ELR (cell line): ENCODE measurements around the gene TFIP11.

Source experiments
- DNase-seq: peaks from one replicate; pipeline ENCODE4 v3.0.0-alpha.2; 2015; ENCODE audit warnings: low read depth

Gene TFIP11

DNA sequence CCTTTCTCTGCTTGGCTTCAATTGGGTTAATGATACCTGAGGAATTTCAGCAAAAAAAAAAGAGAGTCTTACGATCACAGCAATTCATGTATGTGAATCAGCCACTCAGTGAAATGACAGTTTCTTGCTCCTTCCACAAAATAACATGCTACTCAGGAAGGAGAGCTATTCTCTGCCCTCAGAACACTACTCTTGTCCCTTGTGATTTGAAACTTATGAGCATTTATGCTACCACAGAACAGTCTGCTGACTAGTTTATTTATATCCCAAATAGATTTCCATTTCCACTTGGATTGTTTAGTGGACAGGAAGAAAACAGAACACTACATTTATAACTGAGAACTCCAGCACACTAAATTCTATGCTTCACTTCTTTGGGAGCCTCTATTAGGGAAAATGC is 8.5 kb downstream of the TFIP11 start:
- no peak for DNase-seq

DNA sequence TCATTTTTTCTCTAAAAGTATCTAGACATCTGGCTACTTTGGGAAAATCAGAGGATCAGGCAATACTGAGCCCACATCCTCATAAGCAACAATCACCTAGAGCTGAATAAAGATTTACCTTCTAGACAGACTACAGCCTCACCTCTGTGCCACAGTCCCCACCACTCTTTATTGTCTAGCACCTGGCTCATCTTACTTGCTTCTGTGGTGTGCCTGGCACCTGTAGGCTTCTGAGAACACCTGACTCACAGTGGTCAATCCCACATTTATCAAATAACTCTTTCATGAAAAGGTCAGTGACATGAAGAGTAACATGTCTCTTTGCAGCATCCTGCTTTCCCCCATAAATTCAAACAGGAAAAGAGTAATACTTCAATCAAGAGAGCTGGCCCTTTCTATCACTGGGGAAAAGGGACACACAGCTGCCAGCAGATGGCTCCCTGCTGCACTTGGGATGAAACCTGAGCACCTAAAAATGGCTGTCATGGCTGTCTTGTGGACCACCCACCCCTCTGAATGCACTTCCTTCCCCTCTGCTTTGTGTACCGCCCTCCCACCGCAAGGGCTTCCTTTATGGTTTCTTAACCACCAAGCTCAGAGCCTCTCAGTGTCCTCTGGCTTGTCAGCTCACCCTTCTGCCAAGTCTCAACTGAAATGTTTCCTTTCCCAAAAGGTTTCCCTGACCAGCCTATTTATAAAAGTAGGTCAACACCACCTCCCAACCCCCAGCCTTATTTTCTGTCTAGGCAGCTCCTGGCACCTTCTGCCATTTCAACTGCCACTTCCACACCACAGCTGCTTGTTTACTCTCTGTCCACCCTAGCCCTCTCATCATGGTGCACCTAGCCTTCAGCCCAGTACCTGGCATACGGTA is 9.3 kb downstream of the TFIP11 start:
- DNase-seq, result peak; percentile 57

DNA sequence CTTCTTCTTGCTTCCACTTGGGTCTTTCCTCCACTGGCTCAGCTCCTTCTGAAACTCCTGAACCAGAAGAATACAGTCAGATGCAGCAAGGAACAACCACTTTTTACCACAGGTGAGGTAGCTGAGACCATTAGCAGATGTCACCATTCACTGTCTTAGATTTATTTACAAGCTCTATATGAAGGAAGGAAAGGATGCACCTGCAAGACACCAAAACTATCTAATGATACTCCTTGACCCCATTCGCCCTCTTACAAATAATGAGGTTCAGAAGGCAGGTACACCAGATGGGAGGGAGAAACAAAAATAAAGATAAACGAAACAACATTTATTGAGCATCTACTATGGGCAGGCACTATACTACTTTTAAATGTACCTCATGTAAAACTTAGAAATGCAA is 10.3 kb downstream of the TFIP11 start:
- DNase-seq, result no peak

GRCh38 chr22:26499188-26499703 is 13.0 kb downstream of the TFIP11 start:
- DNase-seq, result no peak

DNA sequence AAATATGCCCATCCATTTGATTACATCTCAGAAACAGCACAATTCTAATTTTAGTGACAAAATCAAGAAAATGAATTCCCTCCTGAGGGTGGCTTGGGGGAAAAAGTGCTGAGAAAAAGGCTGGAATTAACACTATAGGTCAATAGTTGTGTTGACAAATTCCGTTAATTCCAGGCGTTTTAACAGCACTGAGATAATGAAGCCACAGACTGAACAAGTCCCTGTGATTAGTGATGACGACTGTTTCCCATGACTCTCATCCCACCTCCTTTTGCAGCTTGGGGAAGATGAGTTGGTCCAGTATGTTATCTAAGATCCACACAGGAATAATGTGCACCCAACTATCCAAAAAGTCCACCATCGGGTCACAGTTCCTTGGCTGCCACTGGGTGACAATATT is 15.8 kb downstream of the TFIP11 start:
- DNase-seq, result no peak

- no peak for DNase-seq
These were observed 17.8 kb downstream of the TFIP11 start for GRCh38 chr22:26494506-26494905.

DNA sequence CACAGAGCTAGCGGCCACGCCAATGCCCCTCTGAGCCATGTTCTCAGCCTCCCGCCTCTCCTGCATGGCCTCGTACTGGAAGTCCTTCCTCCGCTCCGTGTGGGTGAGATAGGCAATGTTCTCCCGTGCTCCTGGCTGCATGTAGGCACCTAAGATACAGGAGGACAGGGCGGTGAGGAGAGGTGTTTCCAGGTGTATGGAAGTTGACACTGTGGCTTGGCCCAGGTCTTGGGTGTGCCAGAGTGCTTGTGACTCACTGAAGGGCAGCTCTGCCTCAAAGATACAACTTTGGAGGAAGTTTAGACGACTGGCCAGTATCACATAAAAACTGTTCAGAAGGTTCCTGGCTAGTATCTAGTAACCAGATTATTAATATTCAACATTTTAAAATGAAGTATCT is 20.1 kb downstream of the TFIP11 start:
- no peak for DNase-seq

GRCh38 chr22:26489447-26490036 is 22.7 kb downstream of the TFIP11 start:
- no peak for DNase-seq

GRCh38 chr22:26487996-26488395 is 24.3 kb downstream of the TFIP11 start:
- DNase-seq, result no peak

DNA sequence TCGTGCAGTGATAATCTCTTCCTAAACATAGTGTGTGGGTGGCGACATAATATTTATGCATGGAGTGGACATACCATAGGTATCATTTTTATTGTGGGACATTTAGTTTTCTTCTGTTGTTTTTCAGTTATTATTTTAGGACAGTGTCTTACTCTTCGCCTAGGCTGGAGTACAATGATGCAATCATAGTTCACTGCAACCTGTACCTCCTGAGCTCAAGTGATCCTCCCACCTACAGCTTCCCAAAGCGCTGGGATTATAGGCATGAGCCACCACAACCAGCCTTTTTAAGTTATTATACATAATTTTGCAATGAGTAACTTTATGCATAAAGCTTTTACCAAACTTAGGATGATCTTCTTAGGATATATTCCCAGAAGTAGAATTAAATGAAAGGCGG is 25.9 kb downstream of the TFIP11 start:
- DNase-seq, result no peak

DNA sequence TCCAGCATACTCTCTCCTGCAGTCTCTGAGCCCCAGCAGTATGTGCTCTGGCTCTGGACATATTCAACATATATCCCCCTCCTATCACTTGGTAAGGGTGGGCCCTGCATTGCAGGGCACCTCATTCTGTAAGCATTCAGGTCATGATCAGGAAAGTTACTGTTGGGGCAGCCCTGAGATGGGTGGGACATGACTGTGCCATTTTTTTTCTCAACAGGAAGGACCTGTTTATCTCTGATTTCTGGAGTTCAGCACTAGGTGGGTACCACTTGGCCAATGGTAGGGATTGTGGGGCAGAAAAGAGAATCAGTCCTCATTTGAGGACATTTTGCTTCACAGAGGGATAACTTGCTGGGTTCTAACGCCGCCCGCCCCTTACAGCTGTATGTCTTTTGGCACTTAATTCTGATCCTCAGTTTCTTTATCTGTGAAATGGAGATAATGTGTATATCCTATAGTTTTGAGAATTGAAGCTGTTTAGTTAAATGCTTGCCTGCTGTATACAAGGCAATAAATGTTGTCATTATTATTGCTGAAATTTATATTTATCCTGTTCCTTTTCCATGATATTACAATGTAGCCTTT is 26.4 kb downstream of the TFIP11 start:
- DNase-seq, result no peak

GRCh38 chr22:26485013-26485412 is 27.3 kb downstream of the TFIP11 start:
- DNase-seq, result peak; percentile 24

DNA sequence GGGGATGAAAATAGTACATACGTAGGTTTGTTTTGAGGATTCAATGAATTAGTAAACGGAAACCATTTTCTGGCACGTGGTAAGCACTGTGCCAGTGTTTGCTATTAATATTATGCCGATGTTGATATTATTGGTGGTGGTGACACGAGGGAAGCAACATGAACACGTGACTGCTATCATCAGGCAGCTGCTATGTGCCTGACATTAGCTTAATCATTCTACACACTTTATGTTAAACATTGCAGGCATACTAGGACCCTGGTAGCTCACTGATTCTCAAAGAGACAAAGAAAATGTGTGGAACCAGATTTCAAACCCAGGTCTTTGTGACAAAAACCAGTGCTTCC is 27.9 kb downstream of the TFIP11 start:
- DNase-seq, result peak; percentile 62

- peak; percentile 92 for DNase-seq
These were observed 28.6 kb downstream of the TFIP11 start, which contains the start of the genes HPS4 and SRRD for GRCh38 chr22:26483439-26484359. HPS4 (minus strand) TSS chr22:26483783; CDS start chr22:26481762, 2,021 bp downstream. SRRD (plus strand) TSS chr22:26483877; CDS start chr22:26483891, 14 bp downstream.

DNA sequence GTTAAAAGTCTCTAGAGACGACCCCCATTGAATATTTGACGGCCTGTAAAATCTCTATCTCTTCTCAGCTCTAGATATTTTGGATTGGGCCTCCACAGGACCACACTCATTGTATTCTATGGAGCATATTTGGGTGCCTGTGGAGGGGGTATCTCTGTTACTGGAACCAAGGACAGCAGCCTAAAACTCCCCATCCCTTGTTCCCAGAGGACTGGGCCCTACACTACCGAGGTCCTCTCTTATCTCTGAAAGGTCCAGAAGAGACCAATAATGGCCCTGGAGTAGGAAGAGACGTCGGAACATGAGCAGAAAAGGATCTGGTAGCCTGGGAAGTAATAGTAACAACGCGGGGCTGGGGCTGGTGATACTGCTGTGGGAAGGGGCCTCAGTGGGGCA is 29.2 kb downstream of the TFIP11 start:
- no peak for DNase-seq

- DNase-seq, result no peak
These were observed 30.1 kb downstream of the TFIP11 start for GRCh38 chr22:26482161-26482560.

DNA sequence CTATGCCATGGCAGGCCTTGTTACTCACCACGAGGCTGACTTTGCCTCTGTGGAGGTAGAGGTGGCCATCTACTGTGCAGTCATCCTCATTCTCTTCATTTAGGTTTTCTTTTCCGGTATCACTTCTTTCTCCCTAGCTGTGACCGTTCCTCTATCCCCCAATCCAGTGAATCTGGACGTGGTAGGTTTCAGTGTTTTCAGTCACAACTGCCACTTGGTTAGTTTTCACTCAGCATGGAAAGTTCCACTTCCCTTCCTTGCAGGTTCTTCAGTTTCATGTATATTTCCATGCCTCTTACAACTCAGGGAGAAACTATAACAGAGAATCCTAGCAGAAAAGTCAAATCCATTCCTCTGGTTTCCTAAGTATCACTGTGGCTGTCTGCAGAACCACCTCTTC is 30.6 kb downstream of the TFIP11 start:
- DNase-seq, result no peak

GRCh38 chr22:26481112-26481693 is 31.1 kb downstream of the TFIP11 start:
- DNase-seq, result no peak

DNA sequence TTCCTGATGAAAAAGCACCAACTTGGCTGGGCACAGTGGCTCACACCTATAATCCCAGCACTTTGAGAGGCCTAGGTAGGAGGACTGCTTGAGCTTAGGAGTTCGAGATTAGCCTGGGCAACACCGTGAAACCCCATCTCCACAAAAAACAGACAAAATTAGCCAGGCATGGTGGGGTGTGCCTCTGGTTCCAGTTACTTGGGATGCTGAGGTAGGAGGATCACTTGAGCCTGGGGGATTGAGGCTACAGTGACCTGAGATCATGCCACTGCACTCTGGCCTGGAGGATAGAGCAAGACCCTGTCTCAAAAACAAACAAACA is 31.7 kb downstream of the TFIP11 start:
- DNase-seq, result no peak

DNA sequence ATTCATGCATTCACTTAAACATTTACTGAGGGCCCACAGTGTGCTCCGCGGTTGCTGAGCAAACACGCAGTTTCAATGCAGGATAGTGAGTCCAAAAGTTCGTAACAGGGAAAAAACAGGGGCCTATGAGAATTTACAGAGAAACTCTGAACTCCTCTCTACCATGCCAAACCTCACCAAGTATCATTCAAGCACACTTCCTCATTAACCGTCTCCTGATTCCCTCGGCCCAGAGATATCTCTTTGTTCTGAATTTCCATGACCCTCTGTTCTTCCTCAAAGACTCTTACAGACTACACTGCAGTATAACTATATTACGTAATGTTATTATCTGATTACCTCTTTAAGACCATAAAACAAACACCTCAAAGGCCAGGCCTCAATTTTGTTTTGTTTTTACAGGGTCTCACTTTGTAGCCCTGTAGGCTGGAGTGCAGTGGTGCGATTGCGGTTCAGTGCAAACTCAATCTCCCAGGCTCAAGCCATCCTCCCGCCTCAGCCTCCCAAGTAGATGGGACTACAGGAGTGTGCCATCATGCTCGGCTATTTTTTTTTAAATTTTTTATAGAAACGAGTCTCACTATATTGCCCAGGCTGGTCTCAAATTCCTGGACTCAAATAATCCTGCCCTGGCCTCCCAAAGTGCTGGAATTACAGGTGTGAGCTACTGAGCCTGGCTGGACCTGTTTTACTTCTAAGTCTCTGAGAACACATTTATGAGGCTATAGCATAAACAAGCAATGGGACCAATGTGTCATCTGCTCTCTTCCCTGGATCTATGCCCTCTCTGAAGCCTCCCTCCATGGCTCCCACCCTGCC is 32.3 kb downstream of the TFIP11 start:
- no peak for DNase-seq
